ENCODE data around the gene SOX18. TPM values are rescaled to one million over a fixed set of nuclear protein-coding genes. Genes with fewer than 3 reads are reported as not detected.
"Not testable (repeated sequence)": the region's sequence is repeated elsewhere in the genome, so short reads cannot be mapped to it uniquely, and the experiment has no call there.

Gene SOX18
- total RNA-seq, 4 donors from 2014 or later: 1.1 to 7.3 (median 4.3) TPM

DNA sequence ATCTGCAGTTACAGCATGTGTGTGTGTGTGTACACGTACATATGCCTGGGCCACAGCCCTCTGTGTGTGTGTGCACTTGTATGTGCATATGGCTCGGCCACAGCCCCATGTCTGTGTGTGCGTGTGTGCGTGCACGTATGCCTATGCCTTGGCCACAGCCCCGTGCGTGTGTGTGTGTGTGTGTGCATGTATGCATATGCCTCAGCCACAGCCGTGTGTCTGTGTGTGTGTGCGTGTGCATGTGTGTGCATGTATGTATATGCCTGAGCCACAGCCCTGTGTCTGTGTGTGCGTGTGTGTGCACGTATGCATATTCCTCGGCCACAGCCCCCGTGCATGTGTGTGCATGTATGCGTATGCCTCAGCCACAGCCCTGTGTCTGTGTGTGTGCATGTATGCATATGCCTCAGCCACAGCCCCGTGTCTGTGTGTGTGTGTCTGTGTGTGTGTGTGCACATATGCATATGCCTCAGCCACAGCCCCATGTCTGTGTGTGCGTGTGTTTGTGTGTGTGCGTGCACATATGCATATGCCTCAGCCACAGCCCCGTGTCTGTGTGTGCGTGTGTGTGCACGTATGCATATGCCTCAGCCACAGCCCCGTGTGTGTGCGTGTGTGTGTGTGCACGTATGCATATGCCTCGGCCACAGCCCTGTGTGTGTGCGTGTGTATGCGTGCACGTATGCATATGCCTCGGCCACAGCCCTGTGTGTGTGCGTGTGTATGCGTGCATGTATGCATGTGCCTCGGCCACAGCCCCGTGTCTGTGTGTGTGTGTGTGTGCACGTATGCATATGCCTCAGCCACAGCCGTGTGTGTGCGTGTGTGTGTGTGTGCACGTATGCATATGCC is 28.1 kb downstream of the SOX18 start:
- 84 to 91% methylated on average over 33 to 36 of the region's 36 CpGs for WGBS, 2 donors
- no peak overlapping the region for H3K4me3 ChIP-seq (ENCODE audit: low read depth, poor library complexity, severe bottlenecking)
- TF ChIP-seq CTCF (IDR thresholded peaks at IDR 0.05): no peak
- no peak for TF ChIP-seq POLR2A (IDR thresholded peaks at IDR 0.05)
- intact Hi-C loops (cut with DNase I; ENCODE audit: low total_unique reads): no loop called here
- DNase-seq (ENCODE audit: low spot score in 2 of 2): no peak

- no peak for TF ChIP-seq CTCF (IDR thresholded peaks at IDR 0.05)
- TF ChIP-seq POLR2A (IDR thresholded peaks at IDR 0.05): no peak
- H3K4me3 ChIP-seq (ENCODE audit: low read depth, poor library complexity, severe bottlenecking): no peak overlapping the region
- 66 to 75% methylated on average over 2 of the region's 2 CpGs for WGBS, 2 donors
- intact Hi-C loops (cut with DNase I; ENCODE audit: low total_unique reads): no loop called here
- no peak for DNase-seq (ENCODE audit: low spot score in 2 of 2)
Measured at GRCh38 chr20:64015635-64016034, 33.8 kb downstream of the SOX18 start.

- H3K4me3 ChIP-seq (ENCODE audit: low read depth, poor library complexity, severe bottlenecking); intact Hi-C loops (cut with DNase I; ENCODE audit: low total_unique reads); DNase-seq (ENCODE audit: low spot score in 2 of 2): not testable (repeated sequence)
- WGBS, 2 donors: 82 to 95% methylated on average over 10 to 12 of the region's 20 CpGs
Measured at GRCh38 chr20:64012385-64013154, 36.9 kb downstream of the SOX18 start.

DNA sequence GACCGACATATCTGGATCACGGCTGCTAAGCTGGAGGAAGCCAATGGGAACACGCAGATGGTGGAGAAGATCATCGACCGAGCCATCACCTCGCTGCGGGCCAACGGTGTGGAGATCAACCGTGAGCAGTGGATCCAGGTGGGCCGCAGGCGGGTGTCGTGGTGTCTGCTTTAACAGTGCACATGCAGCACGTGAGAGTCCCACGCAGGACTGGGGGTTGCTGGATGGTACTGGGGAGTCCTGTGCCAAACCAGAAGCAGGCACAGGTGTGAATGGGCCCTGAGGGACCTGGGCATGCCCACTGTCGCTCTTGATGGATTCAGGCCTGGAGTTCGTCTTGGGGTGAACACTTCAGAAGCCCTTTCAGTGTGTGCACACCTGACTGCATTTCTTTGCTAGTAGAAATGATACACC is 38.1 kb downstream of the SOX18 start:
- 91 to 95% methylated on average over 16 of the region's 16 CpGs for WGBS, 2 donors
- DNase-seq (ENCODE audit: low spot score in 2 of 2): no peak
- TF ChIP-seq POLR2A (IDR thresholded peaks at IDR 0.05): no peak
- TF ChIP-seq CTCF (IDR thresholded peaks at IDR 0.05): no peak
- H3K4me3 ChIP-seq (ENCODE audit: low read depth, poor library complexity, severe bottlenecking): no peak overlapping the region
- intact Hi-C loops (cut with DNase I; ENCODE audit: low total_unique reads): no loop called here

DNA sequence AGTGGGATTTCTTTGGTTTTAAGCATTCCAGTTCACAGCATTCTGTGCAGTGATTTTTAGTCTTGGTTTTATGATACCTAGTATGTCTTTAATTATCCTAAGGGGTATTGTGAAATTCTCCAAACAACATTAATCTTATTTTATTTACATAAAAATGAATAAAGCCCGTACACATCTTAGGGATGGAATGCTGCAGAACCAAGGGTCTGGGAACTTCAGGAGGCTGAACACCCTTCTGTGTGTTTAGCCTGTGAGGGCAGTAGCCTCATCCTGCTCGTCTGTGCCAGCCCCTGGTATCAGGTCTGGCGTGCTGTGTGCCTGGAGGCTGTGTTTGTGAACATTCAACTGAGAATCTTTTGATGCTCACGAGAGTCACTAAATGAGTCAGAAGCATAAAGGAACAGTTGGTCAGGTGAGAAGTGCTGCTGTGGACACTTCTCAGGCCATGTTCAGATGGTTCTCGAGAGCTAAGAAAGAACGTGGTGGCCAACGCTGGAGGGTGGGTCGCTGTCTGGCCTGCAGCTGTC is 38.7 kb downstream of the SOX18 start:
- DNase-seq (ENCODE audit: low spot score in 2 of 2): no peak
- 82 to 84% methylated on average over 8 of the region's 8 CpGs for WGBS, 2 donors
- intact Hi-C loops (cut with DNase I; ENCODE audit: low total_unique reads): no loop called here
- no peak overlapping the region for H3K4me3 ChIP-seq (ENCODE audit: low read depth, poor library complexity, severe bottlenecking)
- TF ChIP-seq CTCF (IDR thresholded peaks at IDR 0.05) (no peak), POLR2A (IDR thresholded peaks at IDR 0.05) (no peak)

DNA sequence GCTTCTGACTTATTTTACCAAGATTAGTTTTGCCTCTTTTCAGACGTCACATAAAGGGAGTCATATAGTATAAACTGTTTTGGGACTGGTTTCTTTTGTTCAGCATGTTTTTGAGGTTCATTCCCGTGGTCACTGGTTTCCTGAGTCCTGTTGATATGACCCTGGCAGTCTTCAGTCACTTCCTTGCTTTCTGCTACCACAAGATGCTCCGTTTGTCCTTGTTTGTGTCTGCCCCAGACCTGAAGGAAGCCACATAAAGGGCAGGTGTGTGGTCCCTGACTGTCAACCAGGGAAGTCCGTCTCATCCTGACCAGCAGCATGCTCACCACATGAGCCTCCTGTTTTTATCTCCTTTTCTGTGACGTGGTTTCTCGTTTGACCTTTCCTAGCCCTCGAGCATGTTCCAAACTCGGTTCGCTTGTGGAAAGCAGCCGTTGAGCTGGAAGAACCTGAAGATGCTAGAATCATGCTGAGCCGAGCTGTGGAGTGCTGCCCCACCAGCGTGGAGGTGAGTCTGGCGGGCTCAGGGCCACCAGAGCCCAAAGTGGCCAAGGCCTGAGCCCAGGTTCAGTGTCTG is 39.5 kb downstream of the SOX18 start:
- TF ChIP-seq CTCF (IDR thresholded peaks at IDR 0.05): no peak
- no peak for TF ChIP-seq POLR2A (IDR thresholded peaks at IDR 0.05)
- H3K4me3 ChIP-seq (ENCODE audit: low read depth, poor library complexity, severe bottlenecking): no peak overlapping the region
- 87 to 90% methylated on average over 13 of the region's 13 CpGs for whole genome bisulfite sequencing, 2 donors
- intact Hi-C loops (cut with DNase I; ENCODE audit: low total_unique reads): no loop called here
- DNase-seq (ENCODE audit: low spot score in 2 of 2): no peak

Measured in lower leg skin (tissue), 4 donors.